Measurements from ENCODE around the gene DAG1.

DAG1 gene

DNA sequence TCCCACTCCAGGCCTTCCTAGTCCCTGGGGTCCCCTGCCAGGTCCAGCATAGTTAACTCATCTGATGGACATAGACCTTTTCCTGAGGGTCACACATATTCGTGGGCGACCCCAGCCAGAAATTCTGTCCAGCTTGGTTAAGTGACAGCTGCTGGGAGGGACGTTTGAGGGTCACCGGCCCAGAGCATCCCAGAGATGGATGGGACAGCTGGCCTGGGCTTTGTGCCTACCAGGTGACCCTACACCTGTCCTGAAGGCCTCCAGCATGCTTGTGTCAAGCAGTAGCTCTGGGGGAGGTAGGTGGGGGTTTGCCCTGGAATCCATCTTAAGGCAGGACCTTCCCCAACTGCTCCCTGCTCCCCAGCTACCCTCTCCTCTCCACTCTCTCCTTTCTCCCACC, 9.1 kb upstream of the DAG1 start:
- DNase-seq, result no peak
- no peak for TF ChIP-seq POLR2A (IDR thresholded peaks at IDR 0.05; ENCODE audit: low read length)
- TF ChIP-seq GATA1 (IDR thresholded peaks at IDR 0.05; ENCODE audit: low read depth, low read length), result no peak

- TF ChIP-seq POLR2A (IDR thresholded peaks at IDR 0.05; ENCODE audit: low read length) (no peak), GATA1 (IDR thresholded peaks at IDR 0.05; ENCODE audit: low read depth, low read length) (no peak)
- DNase-seq, result no peak
These were observed 8.5 kb upstream of the DAG1 start for GRCh38 chr3:49461443-49462171.

GRCh38 chr3:49462222-49462621, 7.8 kb upstream of the DAG1 start:
- DNase-seq, result peak; percentile 12 to 52
- no peak for TF ChIP-seq GATA1 (IDR thresholded peaks at IDR 0.05; ENCODE audit: low read depth, low read length)
- no peak for TF ChIP-seq POLR2A (IDR thresholded peaks at IDR 0.05; ENCODE audit: low read length)

GRCh38 chr3:49465270-49466034, 4.6 kb upstream of the DAG1 start:
- DNase-seq, result peak; percentile 70 to 90
- TF ChIP-seq GATA1 (IDR thresholded peaks at IDR 0.05; ENCODE audit: low read depth, low read length) (peak; percentile 31), POLR2A (IDR thresholded peaks at IDR 0.05; ENCODE audit: low read length) (no peak)

- TF ChIP-seq GATA1 (IDR thresholded peaks at IDR 0.05; ENCODE audit: low read depth, low read length), result no peak
- TF ChIP-seq POLR2A (IDR thresholded peaks at IDR 0.05; ENCODE audit: low read length), result no peak
- peak in 1 of 2 experiments; percentile 42 for DNase-seq
These were observed 4.0 kb upstream of the DAG1 start for GRCh38 chr3:49466085-49466484.

DNA sequence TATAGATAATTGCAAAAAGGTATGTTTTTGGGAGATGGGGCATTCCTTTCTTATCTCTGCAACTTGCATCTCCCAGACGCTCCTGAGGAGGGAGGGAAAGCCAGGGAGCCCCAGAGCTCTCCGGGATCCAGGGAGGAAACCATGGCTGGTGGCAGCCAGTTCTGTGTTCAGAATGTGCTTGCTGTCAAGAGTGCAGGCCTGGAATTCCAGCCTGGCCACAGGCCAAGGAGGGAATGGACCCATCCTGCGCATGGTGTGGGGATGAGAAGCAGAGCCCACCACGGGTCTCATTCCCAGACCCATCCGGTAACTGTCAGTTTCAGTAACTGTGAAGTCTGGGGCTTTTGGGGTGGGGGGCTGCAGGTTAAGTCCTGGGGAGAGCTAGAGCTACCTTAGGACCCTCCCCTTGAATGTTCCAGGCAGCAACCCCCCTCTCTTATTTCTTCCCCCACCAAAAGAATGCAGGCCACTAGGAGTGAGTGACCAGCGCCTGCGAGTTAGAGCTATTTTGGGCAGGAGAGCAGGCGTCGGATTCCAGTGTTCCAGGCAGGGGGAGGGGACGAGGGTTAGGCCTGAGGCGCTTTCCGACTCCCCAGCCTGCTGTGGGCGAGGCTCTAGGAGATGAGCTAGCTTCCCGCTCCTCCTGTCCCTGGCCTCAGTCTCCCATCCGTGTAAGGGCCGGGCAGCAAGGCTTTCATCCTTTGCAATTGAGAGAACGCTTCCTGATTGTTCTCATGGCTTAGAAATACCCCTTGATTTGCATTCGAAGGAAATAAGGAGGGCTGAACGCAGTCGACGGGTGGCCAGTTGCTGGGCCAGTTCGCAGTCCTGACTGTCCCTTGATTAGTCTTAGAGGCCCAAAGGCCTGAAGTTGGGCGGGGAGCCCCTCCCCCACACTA, 781 bp upstream of the DAG1 start:
- no peak for DNase-seq

DNA sequence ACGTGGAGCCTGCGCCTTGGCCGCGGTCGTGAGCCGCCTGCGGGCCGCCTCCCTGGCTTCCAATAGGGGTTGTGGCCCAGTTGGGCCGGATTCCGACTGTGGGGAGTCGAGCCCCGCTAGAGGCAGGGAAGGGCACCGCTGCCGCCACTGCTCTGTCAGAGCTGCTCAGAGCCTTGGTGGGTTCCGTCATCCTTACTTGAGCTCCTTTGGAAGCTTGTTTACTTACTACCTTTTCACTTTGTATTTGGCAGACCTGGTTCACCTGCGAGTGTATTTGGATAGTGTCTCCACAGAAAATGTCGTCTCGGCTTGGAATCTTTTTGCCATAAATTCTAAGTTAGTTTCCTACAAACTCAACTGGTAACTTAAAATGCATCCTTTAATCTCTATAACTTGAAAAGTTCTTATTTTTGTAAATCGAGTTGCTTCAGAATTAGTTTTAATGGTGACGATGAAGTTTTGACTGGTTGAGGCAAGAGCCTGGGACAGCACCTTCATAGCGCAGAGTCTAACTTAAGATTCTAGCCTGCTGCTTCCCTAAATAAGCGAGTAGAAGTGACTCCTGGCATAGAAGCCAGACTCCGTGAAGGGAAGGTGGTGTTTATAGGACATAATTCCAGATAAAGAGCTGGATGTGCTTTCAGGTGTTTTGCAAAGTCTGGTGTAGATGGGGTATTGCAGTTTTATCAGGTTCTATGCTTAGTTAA, 800 bp downstream of the DAG1 start:
- TF ChIP-seq POLR2A (IDR thresholded peaks at IDR 0.05; ENCODE audit: low read length) (peak; percentile 66), GATA1 (IDR thresholded peaks at IDR 0.05; ENCODE audit: low read depth, low read length) (no peak)
- DNase-seq, result peak; percentile 43 to 66

More for the DNA sequence above, 781 bp upstream of the DAG1 start:
- TF ChIP-seq GATA1 (IDR thresholded peaks at IDR 0.05; ENCODE audit: low read depth, low read length), result no peak
- TF ChIP-seq POLR2A (IDR thresholded peaks at IDR 0.05; ENCODE audit: low read length), result no peak

DNA sequence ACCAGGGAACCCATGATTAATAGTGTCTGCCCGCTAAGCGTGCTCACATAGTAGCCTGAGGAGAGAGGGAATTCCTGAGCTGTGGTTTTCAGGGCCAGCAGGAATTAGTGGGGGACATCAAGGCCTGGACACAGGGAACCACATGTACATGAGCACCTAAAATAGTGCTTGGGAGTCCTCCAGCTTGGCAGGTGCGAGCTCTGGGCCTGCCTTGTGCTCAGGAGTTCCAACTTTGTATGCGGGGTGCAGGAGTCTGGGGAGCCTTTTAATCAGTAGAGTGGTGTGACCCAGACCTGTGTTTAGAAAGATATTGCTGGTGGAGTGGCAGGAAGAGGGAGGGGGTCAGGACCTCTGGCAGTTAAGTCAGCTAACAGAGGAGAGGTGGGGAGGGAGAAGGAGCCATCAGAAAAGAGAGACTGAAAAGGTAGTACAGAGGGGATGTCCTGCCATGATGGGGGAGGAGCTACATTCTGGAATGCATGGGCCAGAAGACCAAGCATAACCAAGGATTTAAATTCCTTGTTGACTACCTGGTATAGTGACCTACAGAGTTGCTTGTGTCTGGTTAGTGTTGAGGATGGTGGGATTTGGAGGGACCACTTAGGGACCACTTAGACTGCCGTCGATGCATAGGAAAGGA, 1.9 kb downstream of the DAG1 start:
- peak; percentile 55 to 78 for DNase-seq

GRCh38 chr3:49476563-49476962, 6.5 kb downstream of the DAG1 start:
- DNase-seq, result no peak
- TF ChIP-seq GATA1 (IDR thresholded peaks at IDR 0.05; ENCODE audit: low read depth, low read length) (no peak), POLR2A (IDR thresholded peaks at IDR 0.05; ENCODE audit: low read length) (no peak)

More for the DNA sequence above, 1.9 kb downstream of the DAG1 start:
- TF ChIP-seq POLR2A (IDR thresholded peaks at IDR 0.05; ENCODE audit: low read length), result peak; percentile 74
- TF ChIP-seq GATA1 (IDR thresholded peaks at IDR 0.05; ENCODE audit: low read depth, low read length), result no peak

- no peak for DNase-seq
- TF ChIP-seq POLR2A (IDR thresholded peaks at IDR 0.05; ENCODE audit: low read length), result no peak
- no peak for TF ChIP-seq GATA1 (IDR thresholded peaks at IDR 0.05; ENCODE audit: low read depth, low read length)
These were observed 12.7 kb downstream of the DAG1 start for GRCh38 chr3:49482766-49483165.

- no peak for DNase-seq
- TF ChIP-seq POLR2A (IDR thresholded peaks at IDR 0.05; ENCODE audit: low read length), result no peak
- no peak for TF ChIP-seq GATA1 (IDR thresholded peaks at IDR 0.05; ENCODE audit: low read depth, low read length)
These were observed 14.4 kb downstream of the DAG1 start for GRCh38 chr3:49484471-49484870.

DNA sequence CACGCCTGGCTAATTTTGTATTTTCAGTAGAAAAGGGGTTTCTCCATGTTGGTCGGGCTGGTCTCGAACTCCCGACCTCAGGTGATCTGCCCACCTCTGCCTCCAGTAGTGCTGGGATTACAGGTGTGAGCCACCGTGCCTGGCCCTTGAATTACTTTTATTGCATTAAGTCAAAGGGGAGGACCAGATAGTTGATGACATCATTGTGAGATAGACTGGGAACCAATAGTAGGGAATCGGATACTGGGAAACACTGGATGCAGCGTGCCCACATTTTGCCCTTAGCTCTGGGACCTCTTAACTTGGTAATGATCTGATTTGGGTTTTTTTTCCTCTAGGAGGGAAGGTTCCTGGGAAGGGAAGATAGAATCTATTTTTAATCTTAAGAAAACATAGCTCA, 19.2 kb downstream of the DAG1 start:
- DNase-seq, result no peak
- TF ChIP-seq POLR2A (IDR thresholded peaks at IDR 0.05; ENCODE audit: low read length) (no peak), GATA1 (IDR thresholded peaks at IDR 0.05; ENCODE audit: low read depth, low read length) (no peak)

- TF ChIP-seq POLR2A (IDR thresholded peaks at IDR 0.05; ENCODE audit: low read length) (no peak), GATA1 (IDR thresholded peaks at IDR 0.05; ENCODE audit: low read depth, low read length) (no peak)
These were observed 22.9 kb downstream of the DAG1 start for GRCh38 chr3:49492969-49493368.

More at GRCh38 chr3:49492969-49493368, 22.9 kb downstream of the DAG1 start:
- DNase-seq, result no peak

All from erythroblast (primary cell).